Astrocyte (in vitro differentiated cells and primary cell): ENCODE results near the gene TRPM8. TPM values are rescaled to one million over a fixed set of nuclear protein-coding genes. Genes with fewer than 3 reads are reported as not detected.
A peak's percentile ranks its signal among the peaks of the same experiment; 100 is the strongest.

Experiments used
- DNase-seq: peaks from one replicate; pipeline ENCODE4 v3.0.0-alpha.2; 2010; ENCODE audit warnings: low read depth
- FAIRE-seq: peaks from 2 replicates; lab custom pipeline; 2011; peaks lifted over from hg19 to GRCh38; lab: Jason Lieb, UNC
- H2AFZ ChIP-seq: 2 replicates; pipeline ENCODE4 v1.6.0; 2012; ENCODE audit warnings: low read depth, low read length, inconsistent platforms
- H3K27ac ChIP-seq: 2 replicates; pipeline ENCODE4 v1.5.1; 2011; ENCODE audit warnings: low read depth, low read length, inconsistent platforms
- H3K27me3 ChIP-seq: 2 replicates; pipeline ENCODE4 v1.6.0; 2011; ENCODE audit warnings: low read length, inconsistent platforms; ENCODE audit not compliant: insufficient read depth
- H3K36me3 ChIP-seq: 2 replicates; pipeline ENCODE4 v1.5.1; 2011; ENCODE audit warnings: low read length, inconsistent platforms; ENCODE audit not compliant: insufficient read depth
- H3K4me1 ChIP-seq: 2 replicates; pipeline ENCODE4 v1.5.1; 2011; ENCODE audit warnings: low read length, inconsistent platforms; ENCODE audit not compliant: insufficient read depth
- H3K4me2 ChIP-seq: 2 replicates; pipeline ENCODE4 v1.6.0; 2012; ENCODE audit warnings: low read length, inconsistent platforms
- H3K4me3 ChIP-seq: 2 replicates; pipeline ENCODE4 v1.5.1; 2011; ENCODE audit warnings: low read depth, mild to moderate bottlenecking, low read length, inconsistent platforms; ENCODE audit not compliant: insufficient read depth
- H3K79me2 ChIP-seq: 2 replicates; pipeline ENCODE4 v1.6.0; 2012; ENCODE audit warnings: mild to moderate bottlenecking, low read length, inconsistent platforms; ENCODE audit not compliant: insufficient read depth
- H3K9ac ChIP-seq: 2 replicates; pipeline ENCODE4 v1.6.0; 2012; ENCODE audit warnings: mild to moderate bottlenecking, low read length, inconsistent platforms
- H3K9me3 ChIP-seq: 2 replicates; pipeline ENCODE4 v1.5.1; 2012; ENCODE audit warnings: low read depth, mild to moderate bottlenecking, low read length, inconsistent platforms; ENCODE audit not compliant: insufficient read depth
- H4K20me1 ChIP-seq: 2 replicates; pipeline ENCODE4 v1.6.0; 2012; ENCODE audit warnings: low read length, inconsistent platforms; ENCODE audit not compliant: insufficient read depth
- H3K27ac Mint-ChIP-seq: one replicate; pipeline ENCODE4 v1.8.0; 2021; ENCODE audit warnings: mild to moderate bottlenecking, mixed read lengths; ENCODE audit not compliant: unreplicated experiment
- H3K27me3 Mint-ChIP-seq: one replicate; pipeline ENCODE4 v1.8.0; 2021; ENCODE audit warnings: low read depth, mixed read lengths; ENCODE audit not compliant: unreplicated experiment
- H3K36me3 Mint-ChIP-seq: one replicate; pipeline ENCODE4 v1.8.0; 2021; ENCODE audit warnings: low read depth, mixed read lengths; ENCODE audit not compliant: unreplicated experiment
- H3K4me1 Mint-ChIP-seq: one replicate; pipeline ENCODE4 v1.8.0; 2021; ENCODE audit warnings: low read depth, mixed read lengths; ENCODE audit not compliant: unreplicated experiment
- H3K4me3 Mint-ChIP-seq: one replicate; pipeline ENCODE4 v1.8.0; 2021; ENCODE audit warnings: mild to moderate bottlenecking, moderate library complexity, mixed read lengths; ENCODE audit not compliant: unreplicated experiment
- H3K9me3 Mint-ChIP-seq: one replicate; pipeline ENCODE4 v1.8.0; 2021; ENCODE audit warnings: mild to moderate bottlenecking, mixed read lengths; ENCODE audit not compliant: unreplicated experiment
- EZH2 ChIP-seq: IDR thresholded peaks from 2 replicates; pipeline ENCODE4 v1.6.1; 2012; ENCODE audit warnings: mild to moderate bottlenecking, low read length, inconsistent platforms; ENCODE audit not compliant: insufficient read depth
- total RNA-seq: library from RNA; stranded (reverse); gene quantifications from 2 replicates; pipeline ENCODE4 v1.2.1, GENCODE V29; 2021
- TF ChIP-seq, protein P1 (sequence below): IDR thresholded peaks from 2 replicates; pipeline ENCODE4 v1.5.1; 2011; ENCODE audit warnings: low read depth, mild to moderate bottlenecking, inconsistent platforms, low read length, moderate library complexity; ENCODE audit not compliant: insufficient read depth

TRPM8 gene
- total RNA-seq, 1 donor from 2014 or later, result 0.95 TPM

DNA sequence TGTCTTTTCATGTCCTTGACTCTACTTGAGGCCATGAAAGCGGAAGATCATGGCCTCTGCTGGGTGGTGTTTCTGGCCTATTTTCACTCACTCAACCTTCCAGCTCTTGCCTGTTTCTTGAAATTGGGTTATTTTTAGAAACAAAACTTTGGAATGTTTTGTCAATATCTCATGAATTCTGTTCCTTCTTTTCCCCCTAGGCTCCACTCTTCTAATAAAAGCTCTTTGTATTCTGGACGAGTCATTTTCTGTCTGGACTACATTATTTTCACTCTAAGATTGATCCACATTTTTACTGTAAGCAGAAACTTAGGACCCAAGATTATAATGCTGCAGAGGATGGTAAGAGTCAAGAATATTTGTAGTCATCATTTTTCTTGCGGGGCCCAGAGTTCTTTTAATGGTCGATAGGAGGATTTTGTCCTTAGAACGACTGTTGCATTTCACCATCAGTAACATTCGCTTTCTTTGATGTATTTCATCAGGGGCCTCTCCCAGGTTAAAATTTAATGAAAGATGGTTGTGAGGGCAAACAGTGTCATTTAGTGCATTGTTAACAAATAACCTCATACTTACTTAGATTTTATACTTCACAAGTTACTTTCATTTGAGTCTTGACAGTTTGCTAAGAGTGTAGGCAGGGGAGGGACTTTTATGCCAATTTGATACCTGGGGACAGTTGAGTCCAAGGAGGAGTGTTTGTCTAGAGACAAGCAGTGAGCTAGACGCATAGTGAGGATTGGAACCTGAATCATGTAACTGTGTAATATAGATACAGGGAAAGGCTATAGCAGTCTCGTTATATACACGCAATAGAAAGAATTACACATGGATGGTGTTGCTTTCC lies 64.6 kb downstream of the TRPM8 start:
- H3K9me3 Mint-ChIP-seq, result peaks cover 9% of the 10 kb centered on the region
- no peak for FAIRE-seq

DNA sequence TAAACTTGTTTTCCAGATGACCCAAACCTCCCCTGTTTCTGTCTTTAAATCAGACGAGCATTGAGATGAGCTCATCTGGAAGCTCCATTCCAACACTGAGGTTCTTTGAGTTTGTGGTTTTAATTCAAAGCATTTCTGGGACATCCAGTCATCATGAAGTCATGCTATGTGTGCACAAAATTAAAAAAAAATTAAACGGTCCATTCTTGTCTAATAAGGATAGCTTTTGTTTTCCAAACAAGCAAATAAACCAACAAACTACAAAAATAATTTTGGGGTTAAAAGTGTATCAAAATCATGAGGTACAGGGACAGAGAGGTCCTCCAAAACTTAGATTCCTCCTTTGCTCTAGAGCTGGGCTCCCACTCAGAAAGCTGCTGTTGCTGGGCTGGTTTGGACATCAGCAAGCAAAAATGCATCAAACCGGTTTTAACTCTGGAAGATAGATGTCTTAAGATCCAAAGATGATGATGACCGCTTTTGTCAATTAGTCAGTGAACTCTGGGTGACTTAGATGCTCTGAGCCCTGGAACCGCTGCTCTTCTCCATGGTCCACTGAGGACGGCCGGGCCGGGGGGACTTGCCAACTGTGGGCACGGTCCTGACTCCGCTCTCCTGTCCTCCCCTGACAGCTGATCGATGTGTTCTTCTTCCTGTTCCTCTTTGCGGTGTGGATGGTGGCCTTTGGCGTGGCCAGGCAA lies 65.4 kb downstream of the TRPM8 start:
- FAIRE-seq, result peak; percentile 100
- no peaks in the 10 kb centered on the region for H3K36me3 ChIP-seq
- no peaks in the 10 kb centered on the region for H3K79me2 ChIP-seq
- Mint-ChIP-seq H3K9me3 (peaks cover 9% of the 10 kb centered on the region), H3K27me3 (no peaks in the 10 kb centered on the region), H3K4me1 (peaks cover 39% of the 10 kb centered on the region), H3K27ac (peak overlapping the region; percentile 99), H3K36me3 (peaks cover 2% of the 10 kb centered on the region), H3K4me3 (no peak overlapping the region)
- H2AFZ ChIP-seq, result peak overlapping the region; percentile 33
- H4K20me1 ChIP-seq, result no peaks in the 10 kb centered on the region
- H3K4me3 ChIP-seq, result peak overlapping the region; percentile 30
- H3K27me3 ChIP-seq, result no peaks in the 10 kb centered on the region
- TF ChIP-seq EZH2, result no peak
- TF ChIP-seq, protein P1, sequence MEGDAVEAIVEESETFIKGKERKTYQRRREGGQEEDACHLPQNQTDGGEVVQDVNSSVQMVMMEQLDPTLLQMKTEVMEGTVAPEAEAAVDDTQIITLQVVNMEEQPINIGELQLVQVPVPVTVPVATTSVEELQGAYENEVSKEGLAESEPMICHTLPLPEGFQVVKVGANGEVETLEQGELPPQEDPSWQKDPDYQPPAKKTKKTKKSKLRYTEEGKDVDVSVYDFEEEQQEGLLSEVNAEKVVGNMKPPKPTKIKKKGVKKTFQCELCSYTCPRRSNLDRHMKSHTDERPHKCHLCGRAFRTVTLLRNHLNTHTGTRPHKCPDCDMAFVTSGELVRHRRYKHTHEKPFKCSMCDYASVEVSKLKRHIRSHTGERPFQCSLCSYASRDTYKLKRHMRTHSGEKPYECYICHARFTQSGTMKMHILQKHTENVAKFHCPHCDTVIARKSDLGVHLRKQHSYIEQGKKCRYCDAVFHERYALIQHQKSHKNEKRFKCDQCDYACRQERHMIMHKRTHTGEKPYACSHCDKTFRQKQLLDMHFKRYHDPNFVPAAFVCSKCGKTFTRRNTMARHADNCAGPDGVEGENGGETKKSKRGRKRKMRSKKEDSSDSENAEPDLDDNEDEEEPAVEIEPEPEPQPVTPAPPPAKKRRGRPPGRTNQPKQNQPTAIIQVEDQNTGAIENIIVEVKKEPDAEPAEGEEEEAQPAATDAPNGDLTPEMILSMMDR, result no peak
- H3K4me1 ChIP-seq, result peaks cover 21% of the 10 kb centered on the region
- peak overlapping the region; percentile 92 for H3K27ac ChIP-seq
- H3K4me2 ChIP-seq, result peak overlapping the region; percentile 77
- H3K9me3 ChIP-seq, result no peaks in the 10 kb centered on the region
- H3K9ac ChIP-seq, result peak overlapping the region; percentile 69
- DNase-seq, result peak; percentile 98

More for the DNA sequence above, 64.6 kb downstream of the TRPM8 start:
- H4K20me1 ChIP-seq, result no peaks in the 10 kb centered on the region
- H3K27ac Mint-ChIP-seq, result peak overlapping the region; percentile 99
- no peak overlapping the region for H3K4me3 ChIP-seq
- no peak for TF ChIP-seq EZH2
- TF ChIP-seq, protein P1, result no peak
- DNase-seq, result no peak
- no peaks in the 10 kb centered on the region for H3K79me2 ChIP-seq
- H2AFZ ChIP-seq, result no peak overlapping the region
- peak overlapping the region; percentile 92 for H3K27ac ChIP-seq
- H3K36me3 Mint-ChIP-seq, result peaks cover 2% of the 10 kb centered on the region
- peaks cover 47% of the 10 kb centered on the region for H3K4me1 Mint-ChIP-seq
- no peaks in the 10 kb centered on the region for H3K27me3 Mint-ChIP-seq
- no peaks in the 10 kb centered on the region for H3K27me3 ChIP-seq
- peak overlapping the region; percentile 77 for H3K4me2 ChIP-seq
- H3K9me3 ChIP-seq, result no peaks in the 10 kb centered on the region
- H3K9ac ChIP-seq, result peak overlapping the region; percentile 65
- peak overlapping the region; percentile 9 for H3K4me3 Mint-ChIP-seq
- peaks cover 27% of the 10 kb centered on the region for H3K4me1 ChIP-seq
- no peaks in the 10 kb centered on the region for H3K36me3 ChIP-seq
